Panc1 (cell line): ENCODE results near the gene COL5A1. TPM values are rescaled to one million over a fixed set of nuclear protein-coding genes. Genes with fewer than 3 reads are reported as not detected.

ENCODE experiments used
- ATAC-seq: fragments of 200-7000 bp; cut with Tn5 transposase; 2 replicates; pipeline ENCODE4 v1.9.1; 2020; ENCODE audit warnings: mild to moderate bottlenecking, moderate library complexity
- BruUV-seq: library from RNA; stranded (reverse); fragments of 400-500 nt; replicated peaks from 2 replicates; lab custom pipeline; 2021; lab: Mats Ljungman, UMichigan
- CTCF ChIA-PET: fragments of 300-600 bp; sonication (Branson Sonifier 250); formaldehyde crosslinking; loops from one replicate; lab custom pipeline; 2022; ENCODE audit warnings: antibody characterized with exemption; lab: Charles Lee
- POLR2A ChIA-PET: fragments of 300-600 bp; sonication (Branson Sonifier 250); formaldehyde crosslinking; loops from one replicate; lab custom pipeline; 2022; ENCODE audit warnings: antibody characterized with exemption; lab: Charles Lee
- DNase-seq: peaks from one replicate; pipeline ENCODE4 v3.0.0-alpha.2; 2010; ENCODE audit warnings: low read depth, low spot score
- H3K27ac ChIP-seq: 2 replicates; pipeline ENCODE4 v1.5.1; 2011; ENCODE audit warnings: mild to moderate bottlenecking, low read length, inconsistent platforms
- H3K27me3 ChIP-seq: fragments of 200-500 bp; sonication (Bioruptor generic); 2 replicates; pipeline ENCODE4 v1.6.0; 2014; ENCODE audit warnings: low read length, inconsistent platforms; ENCODE audit not compliant: control insufficient read depth, insufficient read depth
- H3K36me3 ChIP-seq: fragments of 200-500 bp; sonication (Bioruptor generic); 2 replicates; pipeline ENCODE4 v1.5.1; 2014; ENCODE audit warnings: inconsistent platforms, mild to moderate bottlenecking, low read length, moderate library complexity; ENCODE audit not compliant: control insufficient read depth, insufficient read depth
- H3K4me1 ChIP-seq: 2 replicates; pipeline ENCODE4 v1.5.1; 2011; ENCODE audit warnings: inconsistent platforms, mild to moderate bottlenecking, low read length, moderate library complexity; ENCODE audit not compliant: control insufficient read depth, insufficient read depth
- H3K4me3 ChIP-seq, 2 experiments: 2 replicates each; pipeline ENCODE4 v1.5.1; 2011 to 2012; ENCODE audit warnings: low read depth in 2 of 2, low read length in 2 of 2, mild to moderate bottlenecking in 2 of 2, inconsistent platforms in 1 of 2, moderate library complexity in 1 of 2
- H3K9me3 ChIP-seq: fragments of 200-500 bp; sonication (Bioruptor generic); 2 replicates; pipeline ENCODE4 v1.5.1; 2014; ENCODE audit warnings: low read depth, mild to moderate bottlenecking, inconsistent platforms, low read length, moderate library complexity; ENCODE audit not compliant: control insufficient read depth, insufficient read depth
- POLR2AphosphoS5 ChIP-seq: IDR thresholded peaks from 2 replicates; pipeline ENCODE4 v1.6.1; 2012; ENCODE audit warnings: mild to moderate bottlenecking, low read depth, low read length, moderate library complexity
- SIN3A ChIP-seq: IDR thresholded peaks from 2 replicates; pipeline ENCODE4 v1.6.1; 2012; ENCODE audit warnings: low read depth, mild to moderate bottlenecking, low read length, moderate library complexity, borderline replicate concordance; ENCODE audit not compliant: insufficient read depth
- TCF7L2 ChIP-seq: IDR thresholded peaks from 2 replicates; pipeline ENCODE4 v1.6.1; 2011; ENCODE audit warnings: mild to moderate bottlenecking, low read depth, low read length, inconsistent platforms
- in situ Hi-C: cut with HindIII; loops from 2 replicates; pipeline ENCODE4 v1.10.0; 2016; ENCODE audit warnings: low sequenced_read_pairs, low pct_unique_long_range_greater_than_20kb
- intact Hi-C: fragments of 100-400 bp; cut with micrococcal nuclease; formaldehyde crosslinking; loops from one replicate; pipeline ENCODE4 v1.10.0; 2022; ENCODE audit not compliant: unreplicated experiment
- total RNA-seq: library from RNA; stranded (reverse); gene quantifications from one replicate; pipeline ENCODE4 v1.2.1, GENCODE V29; 2021; ENCODE audit not compliant: unreplicated experiment
- TF ChIP-seq, protein P1 (sequence below), 2 experiments: IDR thresholded peaks; 2 replicates each; pipeline ENCODE4 v1.6.1; 2011 to 2012; ENCODE audit warnings: low read depth in 2 of 2, control low read depth in 1 of 2, low read length in 1 of 2, mild to moderate bottlenecking in 1 of 2, moderate library complexity in 1 of 2; ENCODE audit not compliant: insufficient read depth in 1 of 2
- TF ChIP-seq, protein P2 (sequence below): fragments of 450-650 bp; IDR thresholded peaks from 2 replicates; pipeline ENCODE4 v1.5.1; 2017; ENCODE audit warnings: mild to moderate bottlenecking

COL5A1 gene
- total RNA-seq, 1 experiment from 2014 or later = 5.7 TPM

DNA sequence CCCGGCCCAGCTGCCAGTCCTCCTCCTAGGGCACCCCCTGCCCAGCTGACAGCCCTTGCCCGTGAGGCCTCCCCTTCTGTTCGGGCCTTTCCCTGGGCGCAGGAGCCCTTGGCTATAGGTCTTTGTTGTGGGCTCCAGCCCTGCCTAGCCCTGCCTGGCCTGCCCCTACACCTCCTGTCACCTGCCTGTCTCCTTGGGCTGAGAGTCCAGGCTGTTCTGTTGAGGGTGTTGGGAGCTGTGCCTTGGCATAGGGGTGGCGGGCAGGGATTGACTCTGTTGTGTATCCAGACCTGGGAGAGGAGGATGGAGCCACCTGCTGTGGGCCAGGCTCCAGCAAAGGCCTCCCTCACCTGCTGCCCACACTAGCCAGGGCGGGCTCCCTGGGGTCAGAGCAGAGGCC lies 250.6 kb downstream of the COL5A1 start:
- in situ Hi-C loops (no loop called here), intact Hi-C loops (no loop called here)
- no peaks in the 10 kb centered on the region for H3K4me1 ChIP-seq
- CTCF ChIA-PET = no interaction called here
- no peaks in the 10 kb centered on the region for H3K36me3 ChIP-seq
- H3K27me3 ChIP-seq = no peaks in the 10 kb centered on the region; the same call in 1 of the 2 replicates
- no TSS peak for BruUV-seq
- H3K4me3 ChIP-seq = no peak overlapping the region
- TF ChIP-seq, protein P1, sequence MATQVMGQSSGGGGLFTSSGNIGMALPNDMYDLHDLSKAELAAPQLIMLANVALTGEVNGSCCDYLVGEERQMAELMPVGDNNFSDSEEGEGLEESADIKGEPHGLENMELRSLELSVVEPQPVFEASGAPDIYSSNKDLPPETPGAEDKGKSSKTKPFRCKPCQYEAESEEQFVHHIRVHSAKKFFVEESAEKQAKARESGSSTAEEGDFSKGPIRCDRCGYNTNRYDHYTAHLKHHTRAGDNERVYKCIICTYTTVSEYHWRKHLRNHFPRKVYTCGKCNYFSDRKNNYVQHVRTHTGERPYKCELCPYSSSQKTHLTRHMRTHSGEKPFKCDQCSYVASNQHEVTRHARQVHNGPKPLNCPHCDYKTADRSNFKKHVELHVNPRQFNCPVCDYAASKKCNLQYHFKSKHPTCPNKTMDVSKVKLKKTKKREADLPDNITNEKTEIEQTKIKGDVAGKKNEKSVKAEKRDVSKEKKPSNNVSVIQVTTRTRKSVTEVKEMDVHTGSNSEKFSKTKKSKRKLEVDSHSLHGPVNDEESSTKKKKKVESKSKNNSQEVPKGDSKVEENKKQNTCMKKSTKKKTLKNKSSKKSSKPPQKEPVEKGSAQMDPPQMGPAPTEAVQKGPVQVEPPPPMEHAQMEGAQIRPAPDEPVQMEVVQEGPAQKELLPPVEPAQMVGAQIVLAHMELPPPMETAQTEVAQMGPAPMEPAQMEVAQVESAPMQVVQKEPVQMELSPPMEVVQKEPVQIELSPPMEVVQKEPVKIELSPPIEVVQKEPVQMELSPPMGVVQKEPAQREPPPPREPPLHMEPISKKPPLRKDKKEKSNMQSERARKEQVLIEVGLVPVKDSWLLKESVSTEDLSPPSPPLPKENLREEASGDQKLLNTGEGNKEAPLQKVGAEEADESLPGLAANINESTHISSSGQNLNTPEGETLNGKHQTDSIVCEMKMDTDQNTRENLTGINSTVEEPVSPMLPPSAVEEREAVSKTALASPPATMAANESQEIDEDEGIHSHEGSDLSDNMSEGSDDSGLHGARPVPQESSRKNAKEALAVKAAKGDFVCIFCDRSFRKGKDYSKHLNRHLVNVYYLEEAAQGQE (IDR thresholded peaks at IDR 0.05; ENCODE audit: insufficient read depth in 1 of 2, low read depth in 2 of 2, low read length in 1 of 2) = no peak
- TF ChIP-seq, protein P2, sequence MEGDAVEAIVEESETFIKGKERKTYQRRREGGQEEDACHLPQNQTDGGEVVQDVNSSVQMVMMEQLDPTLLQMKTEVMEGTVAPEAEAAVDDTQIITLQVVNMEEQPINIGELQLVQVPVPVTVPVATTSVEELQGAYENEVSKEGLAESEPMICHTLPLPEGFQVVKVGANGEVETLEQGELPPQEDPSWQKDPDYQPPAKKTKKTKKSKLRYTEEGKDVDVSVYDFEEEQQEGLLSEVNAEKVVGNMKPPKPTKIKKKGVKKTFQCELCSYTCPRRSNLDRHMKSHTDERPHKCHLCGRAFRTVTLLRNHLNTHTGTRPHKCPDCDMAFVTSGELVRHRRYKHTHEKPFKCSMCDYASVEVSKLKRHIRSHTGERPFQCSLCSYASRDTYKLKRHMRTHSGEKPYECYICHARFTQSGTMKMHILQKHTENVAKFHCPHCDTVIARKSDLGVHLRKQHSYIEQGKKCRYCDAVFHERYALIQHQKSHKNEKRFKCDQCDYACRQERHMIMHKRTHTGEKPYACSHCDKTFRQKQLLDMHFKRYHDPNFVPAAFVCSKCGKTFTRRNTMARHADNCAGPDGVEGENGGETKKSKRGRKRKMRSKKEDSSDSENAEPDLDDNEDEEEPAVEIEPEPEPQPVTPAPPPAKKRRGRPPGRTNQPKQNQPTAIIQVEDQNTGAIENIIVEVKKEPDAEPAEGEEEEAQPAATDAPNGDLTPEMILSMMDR = no peak
- TF ChIP-seq SIN3A (no peak), POLR2AphosphoS5 (no peak), TCF7L2 (no peak)
- POLR2A ChIA-PET = no interaction called here
- DNase-seq (no peak), ATAC-seq (no peak)
- H3K27ac ChIP-seq = no peak overlapping the region
- no peaks in the 10 kb centered on the region for H3K9me3 ChIP-seq

DNA sequence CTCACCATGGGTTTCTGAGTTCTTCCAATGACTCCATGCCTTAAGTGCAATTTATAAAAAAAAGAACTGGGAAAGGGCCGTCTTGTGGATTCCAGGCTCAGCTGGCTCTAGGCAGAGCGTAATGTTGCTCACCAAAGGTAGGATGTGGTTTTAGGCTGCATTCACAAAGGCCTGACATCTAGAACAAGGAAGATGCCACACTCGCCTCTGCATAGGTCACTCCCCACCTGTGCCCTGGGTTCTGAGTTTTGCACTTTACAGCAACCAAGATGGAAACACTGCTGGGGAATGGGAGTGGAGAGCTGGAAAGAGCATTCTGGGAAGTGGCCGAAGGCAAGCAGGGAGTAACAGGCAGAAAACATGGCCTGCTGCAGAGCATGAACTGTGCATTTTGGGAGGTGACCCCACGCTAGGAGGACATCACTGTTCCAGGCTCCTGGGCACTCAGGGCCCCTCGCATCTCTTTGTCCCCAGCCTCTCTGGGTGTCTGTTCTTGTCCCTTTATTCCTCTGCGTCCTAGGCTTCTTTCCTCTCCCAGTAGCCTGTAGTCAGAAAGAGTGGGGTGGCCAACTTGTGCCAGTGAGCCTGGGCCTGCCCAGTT lies 251.3 kb downstream of the COL5A1 start:
- no peak overlapping the region for H3K4me3 ChIP-seq
- ATAC-seq (no peak), DNase-seq (no peak)
- no TSS peak for BruUV-seq
- H3K27ac ChIP-seq = no peak overlapping the region
- ChIA-PET POLR2A (no interaction called here), CTCF (no interaction called here)
- intact Hi-C loops (no loop called here), in situ Hi-C loops (no loop called here)
- no peaks in the 10 kb centered on the region for H3K4me1 ChIP-seq
- no peaks in the 10 kb centered on the region for H3K9me3 ChIP-seq
- TF ChIP-seq SIN3A (no peak), TCF7L2 (no peak), POLR2AphosphoS5 (no peak)
- TF ChIP-seq, protein P1 (IDR thresholded peaks at IDR 0.05; ENCODE audit: insufficient read depth in 1 of 2, low read depth in 2 of 2, low read length in 1 of 2) = no peak
- TF ChIP-seq, protein P2 = no peak
- H3K36me3 ChIP-seq = no peaks in the 10 kb centered on the region
- no peaks in the 10 kb centered on the region; the same call in 1 of the 2 replicates for H3K27me3 ChIP-seq
